Measurements from ENCODE around the gene CPLX4. TPM values are rescaled to one million over a fixed set of nuclear protein-coding genes. Genes with fewer than 3 reads are reported as not detected.

Gene CPLX4
- total RNA-seq, 1 experiment from 2014 or later: not detected

Other genes starting within 250 kb of the CPLX4 start
- 29.3 and 50.4 TPM in 2 replicates for gene SEC11C, start 178.8 kb downstream of the CPLX4 start, total RNA-seq (2014; rRNA removed; shearing (Covaris generic))
- not detected in 2 replicates for gene GRP, start 98.5 kb downstream of the CPLX4 start, total RNA-seq (2014; rRNA removed; shearing (Covaris generic))
- not detected in 2 replicates for gene RAX, start 45.2 kb downstream of the CPLX4 start, total RNA-seq (2014; rRNA removed; shearing (Covaris generic))
- gene LMAN1, start 40.6 kb upstream of the CPLX4 start, total RNA-seq (2014; rRNA removed; shearing (Covaris generic)): 112 and 124 TPM in 2 replicates

All from RPMI7951 (cell line).